CD1c-positive myeloid dendritic cell (primary cell): ENCODE data around the gene MT4.

Experiments
- DNase-seq: peaks from one replicate; pipeline ENCODE4 v3.0.0-alpha.2; 2016; ENCODE audit errors: extremely low spot score

The MT4 gene

DNA sequence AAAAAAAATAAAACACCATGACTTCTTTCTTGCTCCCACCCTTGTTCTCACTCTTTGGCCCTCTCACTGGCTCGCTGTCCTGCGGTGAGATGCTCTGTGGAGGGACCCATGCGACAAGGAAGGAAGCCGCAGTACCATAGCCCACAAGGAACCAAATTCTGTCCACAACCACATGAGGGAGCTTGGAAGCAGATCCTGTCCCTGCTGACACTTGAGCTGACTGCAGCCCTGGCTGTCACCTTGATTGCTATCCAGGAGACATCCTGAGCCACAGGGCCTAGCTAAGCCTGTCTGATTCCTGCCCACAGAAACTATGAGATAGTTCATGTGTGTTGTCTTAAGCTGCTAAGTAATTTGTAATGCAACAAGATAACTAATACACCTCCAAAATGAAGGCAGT lies 38.7 kb downstream of the MT4 start:
- peak; percentile 47 for DNase-seq

DNA sequence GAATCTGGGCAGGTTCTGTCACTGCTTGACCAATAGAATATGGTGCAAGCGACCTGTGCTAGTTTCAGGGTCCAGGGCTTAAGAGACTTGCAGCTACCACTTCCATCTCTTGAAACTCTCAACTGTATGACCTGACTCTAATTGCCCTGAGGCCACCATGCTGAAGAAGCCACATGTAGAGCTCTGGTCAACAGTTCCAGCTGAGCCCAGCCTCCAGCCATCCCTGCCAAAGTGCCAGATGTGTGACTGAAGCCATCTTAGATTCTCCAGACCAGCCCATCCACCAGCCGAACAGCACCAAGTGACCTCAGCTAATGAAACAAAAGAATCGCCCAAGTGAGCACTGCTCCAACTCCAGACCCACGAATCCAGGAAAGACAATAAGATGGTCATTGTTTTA lies 40.1 kb downstream of the MT4 start:
- no peak for DNase-seq

DNA sequence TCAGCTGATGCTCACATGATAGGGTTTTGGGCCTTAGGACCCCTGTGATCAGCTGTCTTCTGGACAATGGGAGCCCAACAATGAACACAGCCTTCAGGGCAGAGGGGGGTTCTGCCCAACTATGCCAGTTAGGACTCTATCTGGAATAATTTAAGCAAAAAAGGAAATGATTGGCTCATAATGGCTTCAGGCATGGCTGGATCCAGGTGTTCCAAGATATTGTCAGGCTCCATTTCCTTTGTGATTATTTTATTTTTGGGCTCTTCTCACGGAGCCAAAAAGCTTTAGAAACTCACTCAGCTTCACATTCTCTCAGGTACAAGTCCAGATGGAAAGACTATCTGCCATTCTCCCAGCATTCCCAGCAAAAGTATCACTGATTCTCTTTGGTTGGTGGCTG lies 40.6 kb downstream of the MT4 start:
- no peak for DNase-seq

DNA sequence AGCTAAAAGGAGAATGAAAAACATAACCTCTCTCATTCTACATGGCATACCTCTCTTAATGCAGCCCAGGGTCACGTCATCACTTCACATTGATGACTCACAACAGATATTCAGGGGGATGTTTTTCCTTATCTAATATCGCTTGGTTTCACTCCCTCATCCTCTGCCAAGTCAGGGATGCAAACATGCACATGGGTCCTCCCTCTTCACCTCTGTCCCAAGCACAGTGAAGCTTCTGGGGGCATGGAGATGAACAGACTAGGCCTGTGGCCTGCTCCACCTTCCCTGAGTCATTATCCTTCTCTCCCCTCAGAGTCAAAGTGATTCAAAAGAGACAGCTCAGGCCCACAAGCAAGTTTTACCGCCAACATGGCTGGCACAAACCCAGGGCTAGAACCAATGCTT lies 41.2 kb downstream of the MT4 start:
- DNase-seq: no peak

DNA sequence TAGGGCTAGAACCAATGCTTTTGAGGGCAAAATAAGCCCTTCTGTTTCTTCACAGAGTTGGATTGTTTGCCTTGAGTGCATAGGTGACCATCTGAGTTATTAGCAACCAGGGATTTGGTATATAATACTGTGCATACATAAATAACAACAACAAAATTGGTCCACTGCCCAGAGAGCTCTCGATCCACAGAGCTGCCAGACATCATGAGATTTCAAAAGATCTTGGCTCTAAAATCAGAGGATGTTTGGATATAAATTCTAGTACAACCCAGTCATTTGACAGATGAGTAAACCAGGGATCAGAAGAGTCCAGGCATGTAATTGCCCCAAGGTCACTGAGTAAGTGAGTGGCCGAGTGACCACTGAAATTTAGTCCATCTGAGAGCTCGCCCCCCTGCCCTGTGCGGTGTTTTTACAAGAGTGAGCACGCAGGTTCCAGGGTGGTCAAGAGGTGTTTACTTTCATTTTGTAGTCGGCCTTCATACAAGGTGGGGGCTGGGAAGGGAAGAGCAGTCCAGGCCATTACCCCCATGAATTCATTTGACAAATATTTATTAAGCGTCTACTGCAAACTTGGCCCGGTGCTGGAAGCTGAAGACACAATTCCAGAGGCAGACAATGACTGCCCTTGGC lies 41.7 kb downstream of the MT4 start:
- DNase-seq: no peak

- peak; percentile 26 for DNase-seq
These were observed 42.3 kb downstream of the MT4 start for GRCh38 chr16:56607109-56607618.

- no peak for DNase-seq
These were observed 42.8 kb downstream of the MT4 start for GRCh38 chr16:56607675-56608042.

DNA sequence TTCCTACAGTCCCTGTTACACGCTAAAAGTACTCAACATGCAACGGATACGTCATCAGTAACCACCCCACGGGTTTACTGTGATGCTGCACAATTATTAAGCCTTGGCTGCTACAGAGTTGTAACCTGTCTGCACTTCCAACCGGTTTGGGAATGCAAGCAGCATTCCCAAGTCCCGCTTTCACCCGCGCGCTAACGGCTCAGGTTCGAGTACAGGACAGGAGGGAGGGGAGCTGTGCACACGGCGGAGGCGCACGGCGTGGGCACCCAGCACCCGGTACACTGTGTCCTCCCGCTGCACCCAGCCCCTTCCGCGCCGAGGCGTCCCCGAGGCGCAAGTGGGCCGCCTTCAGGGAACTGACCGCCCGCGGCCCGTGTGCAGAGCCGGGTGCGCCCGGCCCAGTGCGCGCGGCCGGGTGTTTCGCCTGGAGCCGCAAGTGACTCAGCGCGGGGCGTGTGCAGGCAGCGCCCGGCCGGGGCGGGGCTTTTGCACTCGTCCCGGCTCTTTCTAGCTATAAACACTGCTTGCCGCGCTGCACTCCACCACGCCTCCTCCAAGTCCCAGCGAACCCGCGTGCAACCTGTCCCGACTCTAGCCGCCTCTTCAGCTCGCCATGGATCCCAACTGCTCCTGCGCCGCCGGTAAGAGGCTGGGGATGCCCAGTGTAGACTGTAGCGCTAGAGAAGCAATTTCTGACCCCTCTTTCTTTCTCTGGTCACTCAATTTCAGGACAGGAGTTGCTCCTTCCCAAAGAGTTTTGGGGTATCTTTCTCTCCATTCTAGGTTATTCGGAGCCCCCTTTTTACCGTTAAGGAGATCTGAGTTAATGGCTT lies 43.4 kb downstream of the MT4 start, which contains the start of gene MT2A:
TSS of gene MT2A (plus strand) at position 542 of the 833 bp plus-strand sequence. CDS start at position 614, 72 bp downstream.
- peak; percentile 98 for DNase-seq

GRCh38 chr16:56608876-56609462 lies 44.1 kb downstream of the MT4 start:
- DNase-seq: no peak

- DNase-seq: peak; percentile 98
These were observed 44.6 kb downstream of the MT4 start for GRCh38 chr16:56609463-56609921.

DNA sequence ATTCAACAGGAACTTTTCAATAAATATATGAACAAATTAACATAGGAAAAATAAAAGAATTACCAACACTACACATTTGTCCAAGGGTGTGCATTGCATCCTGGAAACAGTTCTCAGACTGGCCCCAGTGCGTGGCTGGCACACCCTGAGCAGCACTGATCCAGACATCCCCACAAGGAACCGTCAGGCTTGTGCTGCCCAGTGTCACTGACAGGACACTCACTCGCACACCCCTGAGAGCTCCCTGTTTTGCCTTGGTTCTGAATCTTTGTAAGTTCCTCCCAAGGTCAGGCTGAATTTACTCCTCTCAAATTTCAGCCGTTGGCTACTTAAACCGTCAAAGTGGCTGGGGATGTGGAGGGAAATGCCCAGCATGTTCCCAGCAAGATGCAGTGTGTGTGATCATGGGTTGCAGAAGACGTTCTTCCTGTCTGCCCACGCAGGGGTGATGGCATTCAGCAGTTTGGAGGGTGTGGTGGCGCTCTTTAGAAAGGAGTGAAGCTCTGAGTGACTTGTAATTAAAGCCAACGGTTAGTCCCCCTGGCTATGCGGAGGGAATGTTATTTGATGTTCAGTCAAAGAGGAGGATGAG lies 45.2 kb downstream of the MT4 start:
- peak; percentile 93 for DNase-seq

GRCh38 chr16:56610609-56611111 lies 45.8 kb downstream of the MT4 start:
- no peak for DNase-seq

DNA sequence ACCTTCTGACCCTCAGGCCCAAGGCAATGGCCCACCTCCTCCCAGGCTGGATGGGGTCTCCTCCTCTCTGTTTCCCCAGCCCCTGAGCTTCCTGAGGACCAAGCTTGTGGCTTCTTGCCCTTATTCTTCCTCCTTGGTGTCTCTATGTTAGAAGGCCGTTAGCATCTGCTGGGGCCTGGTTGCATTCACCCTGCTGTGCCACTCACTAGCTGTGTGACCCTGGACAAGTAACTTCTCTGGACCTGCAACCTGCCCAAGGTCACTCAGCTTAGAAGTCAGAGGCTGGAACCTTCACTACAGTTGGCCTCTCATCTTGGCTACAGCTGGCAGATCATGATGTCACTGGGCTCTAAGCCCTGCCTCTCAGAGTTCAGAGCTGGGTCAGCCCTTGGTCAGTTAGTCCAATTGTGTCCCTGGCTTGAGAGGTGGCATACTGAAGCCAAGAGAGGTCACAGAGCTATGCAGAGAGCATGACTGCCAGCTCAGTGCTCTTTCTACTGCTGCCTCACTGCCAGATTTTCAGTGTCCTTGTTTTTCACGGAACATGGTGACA lies 46.5 kb downstream of the MT4 start:
- DNase-seq: no peak

DNA sequence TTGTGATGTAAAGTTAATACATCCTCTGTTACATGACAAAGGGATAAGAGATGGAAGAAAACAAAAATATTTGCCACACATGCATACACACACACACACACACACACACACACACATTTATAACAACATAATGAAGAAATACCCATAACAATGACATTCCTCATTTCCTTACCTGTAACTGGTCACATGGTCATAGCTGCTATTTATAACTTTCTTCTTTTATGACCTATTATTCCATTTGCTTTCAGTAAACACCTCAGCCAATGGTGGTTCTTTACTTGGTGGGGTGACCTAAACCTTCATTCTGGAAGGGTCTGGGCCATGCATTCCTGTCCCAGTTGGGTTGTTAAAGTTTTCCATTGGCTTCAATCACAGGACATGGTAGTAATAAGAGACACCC lies 48.8 kb downstream of the MT4 start:
- DNase-seq: no peak

GRCh38 chr16:56614549-56614991 lies 49.7 kb downstream of the MT4 start:
- DNase-seq: no peak

GRCh38 chr16:56615353-56615752 lies 50.5 kb downstream of the MT4 start:
- DNase-seq: no peak

GRCh38 chr16:56616608-56617211 lies 51.8 kb downstream of the MT4 start:
- no peak for DNase-seq

DNA sequence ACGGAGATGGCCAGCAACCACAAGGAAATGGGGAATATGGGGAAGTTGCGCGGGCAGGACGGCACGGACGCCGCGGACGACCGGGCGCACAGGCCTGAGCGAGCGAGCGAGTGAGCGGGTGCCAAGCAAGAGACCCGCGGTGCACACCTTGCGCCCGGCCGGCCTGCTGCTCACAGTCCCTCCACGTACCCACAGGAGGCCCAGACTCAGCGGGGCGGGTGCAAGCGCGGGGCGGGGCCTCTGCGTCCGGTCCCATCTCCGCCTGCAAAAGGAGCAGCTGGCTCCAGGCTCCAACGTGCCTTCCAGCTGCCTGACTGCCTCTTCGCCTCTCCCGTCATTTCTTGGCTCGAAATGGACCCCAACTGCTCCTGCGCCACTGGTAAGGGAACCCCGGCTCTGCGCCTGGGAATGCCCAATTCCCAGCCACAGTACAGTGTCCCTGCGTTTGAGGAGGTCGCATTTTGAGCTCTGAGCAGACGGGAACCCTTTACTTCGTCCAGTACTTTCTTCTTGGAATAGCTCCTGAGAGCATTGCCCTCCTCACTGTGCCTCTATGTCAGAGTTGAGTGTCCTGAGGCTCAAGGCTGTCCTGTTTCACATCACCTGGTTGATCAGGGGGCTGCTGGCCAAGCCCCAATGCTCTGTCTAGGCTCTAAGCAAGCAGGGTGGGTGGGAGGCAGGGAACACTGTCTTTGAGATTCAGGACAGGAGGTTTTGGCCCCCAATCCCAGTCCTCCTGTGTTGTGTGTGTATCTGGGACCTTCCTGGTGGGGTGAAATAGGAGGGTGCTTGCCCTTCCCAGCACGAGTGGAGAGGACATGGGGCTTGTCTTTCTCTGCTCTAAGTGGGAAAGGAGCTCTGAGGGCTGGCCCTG lies 52.6 kb downstream of the MT4 start:
- peak; percentile 39 for DNase-seq

DNA sequence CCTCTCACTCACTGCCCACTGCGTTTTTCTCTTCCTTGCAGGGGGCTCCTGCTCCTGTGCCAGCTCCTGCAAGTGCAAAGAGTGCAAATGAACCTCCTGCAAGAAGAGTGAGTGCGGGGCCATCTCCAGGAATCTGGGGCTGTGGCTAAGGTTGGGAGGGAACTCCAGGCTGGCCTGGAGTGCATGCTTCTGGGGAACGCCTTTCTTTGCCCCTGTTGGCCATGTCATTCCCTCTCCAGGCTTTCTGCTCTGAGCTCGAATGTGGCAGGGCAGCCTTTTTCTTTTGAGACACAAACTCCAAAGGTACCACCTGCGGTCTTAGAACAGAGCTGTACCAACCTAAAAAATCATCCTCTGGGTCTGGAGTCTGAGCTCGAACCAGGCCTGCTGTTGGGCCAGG lies 53.3 kb downstream of the MT4 start:
- DNase-seq: no peak
